Hepatocyte (in vitro differentiated cells): ENCODE measurements around the gene SV2A.

Experiments
- EZH2 ChIP-seq: fragments of 200-600 bp; sonication (generic); IDR thresholded peaks from 2 replicates; pipeline ENCODE4 v1.6.1; 2016; ENCODE audit warnings: antibody characterized with exemption, mild to moderate bottlenecking, borderline replicate concordance
- EZH2phosphoT487 ChIP-seq: fragments of 200-600 bp; sonication (generic); IDR thresholded peaks from one replicate; pipeline ENCODE4 v1.6.1; 2018; ENCODE audit warnings: antibody characterized with exemption, mild to moderate bottlenecking, low read depth, moderate library complexity; ENCODE audit not compliant: unreplicated experiment, severe bottlenecking
- TF ChIP-seq, protein P1 (sequence below): fragments of 200-600 bp; sonication (generic); IDR thresholded peaks from 2 replicates; pipeline ENCODE4 v1.5.1; 2016; ENCODE audit warnings: antibody characterized with exemption, mild to moderate bottlenecking; ENCODE audit not compliant: poor library complexity

- TF ChIP-seq, protein P1, sequence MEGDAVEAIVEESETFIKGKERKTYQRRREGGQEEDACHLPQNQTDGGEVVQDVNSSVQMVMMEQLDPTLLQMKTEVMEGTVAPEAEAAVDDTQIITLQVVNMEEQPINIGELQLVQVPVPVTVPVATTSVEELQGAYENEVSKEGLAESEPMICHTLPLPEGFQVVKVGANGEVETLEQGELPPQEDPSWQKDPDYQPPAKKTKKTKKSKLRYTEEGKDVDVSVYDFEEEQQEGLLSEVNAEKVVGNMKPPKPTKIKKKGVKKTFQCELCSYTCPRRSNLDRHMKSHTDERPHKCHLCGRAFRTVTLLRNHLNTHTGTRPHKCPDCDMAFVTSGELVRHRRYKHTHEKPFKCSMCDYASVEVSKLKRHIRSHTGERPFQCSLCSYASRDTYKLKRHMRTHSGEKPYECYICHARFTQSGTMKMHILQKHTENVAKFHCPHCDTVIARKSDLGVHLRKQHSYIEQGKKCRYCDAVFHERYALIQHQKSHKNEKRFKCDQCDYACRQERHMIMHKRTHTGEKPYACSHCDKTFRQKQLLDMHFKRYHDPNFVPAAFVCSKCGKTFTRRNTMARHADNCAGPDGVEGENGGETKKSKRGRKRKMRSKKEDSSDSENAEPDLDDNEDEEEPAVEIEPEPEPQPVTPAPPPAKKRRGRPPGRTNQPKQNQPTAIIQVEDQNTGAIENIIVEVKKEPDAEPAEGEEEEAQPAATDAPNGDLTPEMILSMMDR: no peak
- no peak for TF ChIP-seq EZH2
- no peak for TF ChIP-seq EZH2phosphoT487
These were observed 22.8 kb upstream of the SV2A start for GRCh38 chr1:149940427-149940826.
